Esophagus muscularis mucosa (tissue), 4 donors: ENCODE data around the gene SULF2. TPM values are rescaled to one million over a fixed set of nuclear protein-coding genes. Genes with fewer than 3 reads are reported as not detected.

Experiments
- DNase-seq: peaks from one replicate; pipeline ENCODE4 v3.0.0-alpha.2; 2017; ENCODE audit errors: extremely low spot score
- H3K27ac ChIP-seq, 4 donors: fragments of 200-600 bp; sonication (generic); replicated peaks in 1 of 4; 1 replicate in 3 of 4; 2 replicates in 1 of 4; pipeline ENCODE4 v1.5.1; 2016 to 2019; ENCODE audit warnings: mild to moderate bottlenecking in 1 of 4
- H3K27me3 ChIP-seq, 4 donors: fragments of 200-600 bp; sonication (generic); one replicate each; pipeline versions ENCODE4 v1.5.1 to v1.6.0; 2016 to 2019
- H3K36me3 ChIP-seq, 4 donors: fragments of 200-600 bp; sonication (generic); one replicate each; pipeline ENCODE4 v1.5.1; 2016 to 2019
- H3K4me1 ChIP-seq, 4 donors: fragments of 200-600 bp; sonication (generic); one replicate each; pipeline ENCODE4 v1.5.1; 2016 to 2019
- H3K4me3 ChIP-seq, 4 donors: fragments of 200-600 bp; sonication (generic); 1 replicate in 2 of 4; 2 replicates in 2 of 4; pipeline ENCODE4 v1.5.1; 2016 to 2019; ENCODE audit warnings: mild to moderate bottlenecking in 4 of 4, moderate library complexity in 1 of 4
- H3K9me3 ChIP-seq, 4 donors: fragments of 200-600 bp; sonication (generic); 1 replicate in 3 of 4; 2 replicates in 1 of 4; pipeline ENCODE4 v1.5.1; 2016 to 2019
- CTCF ChIP-seq, 3 experiments: fragments of 200-600 bp in 2 of 3; fragments of 450-650 bp in 1 of 3; sonication (generic) in 2 of 3; IDR thresholded peaks; one replicate each; pipeline ENCODE4 v1.5.1; 2017 to 2019; ENCODE audit warnings: antibody characterized with exemption in 3 of 3, mild to moderate bottlenecking in 2 of 3, moderate library complexity in 1 of 3
- EP300 ChIP-seq: sonication (generic); formaldehyde crosslinking; IDR thresholded peaks from one replicate; pipeline ENCODE4 v1.6.1; 2017; ENCODE audit warnings: antibody characterized with exemption
- POLR2A ChIP-seq: fragments of 450-650 bp; IDR thresholded peaks from one replicate; pipeline ENCODE4 v1.6.1; 2017; ENCODE audit warnings: antibody characterized with exemption, moderate library complexity, mild to moderate bottlenecking, low read depth
- POLR2AphosphoS5 ChIP-seq, 2 donors: sonication (generic); formaldehyde crosslinking; IDR thresholded peaks; one replicate each; pipeline ENCODE4 v1.6.1; 2017; ENCODE audit warnings: antibody characterized with exemption in 2 of 2
- WGBS: methylation state at CpG from one replicate; pipeline ENCODE4 v1.1.5; 2018; 5-methylcytosine and 5-hydroxymethylcytosine counted together
- intact Hi-C: fragments of 100-400 bp; cut with DNase I; formaldehyde crosslinking; loops from one replicate; pipeline ENCODE4 v1.15.1; 2023
- total RNA-seq, 4 donors: library from RNA; depleted of rRNA; stranded (reverse); fragments of >200 nt; gene quantifications; one replicate each; pipeline versions ENCODE4 v1.1.0 to v1.2.1, GENCODE V29; 2016

SULF2 gene
- total RNA-seq, 4 donors from 2014 or later = 78.7 to 243 (median 138) TPM

GRCh38 chr20:47821481-47822100 lies 36.3 kb upstream of the SULF2 start:
- H3K27ac ChIP-seq = no peak overlapping the region
- WGBS = 78% methylated on average over 13 of the region's 13 CpGs
- H3K27me3 ChIP-seq = peaks cover 0 to 4% (median 0%) of the 10 kb centered on the region in 4 donors
- H3K4me1 ChIP-seq = no peaks in the 10 kb centered on the region
- H3K36me3 ChIP-seq = no peaks in the 10 kb centered on the region
- TF ChIP-seq CTCF (IDR thresholded peaks at IDR 0.05) (no peak), POLR2A (no peak), POLR2AphosphoS5 (IDR thresholded peaks at IDR 0.05) (no peak), EP300 (no peak)
- DNase-seq = no peak
- no peaks in the 10 kb centered on the region for H3K9me3 ChIP-seq
- intact Hi-C loops = no loop called here
- no peak overlapping the region for H3K4me3 ChIP-seq

DNA sequence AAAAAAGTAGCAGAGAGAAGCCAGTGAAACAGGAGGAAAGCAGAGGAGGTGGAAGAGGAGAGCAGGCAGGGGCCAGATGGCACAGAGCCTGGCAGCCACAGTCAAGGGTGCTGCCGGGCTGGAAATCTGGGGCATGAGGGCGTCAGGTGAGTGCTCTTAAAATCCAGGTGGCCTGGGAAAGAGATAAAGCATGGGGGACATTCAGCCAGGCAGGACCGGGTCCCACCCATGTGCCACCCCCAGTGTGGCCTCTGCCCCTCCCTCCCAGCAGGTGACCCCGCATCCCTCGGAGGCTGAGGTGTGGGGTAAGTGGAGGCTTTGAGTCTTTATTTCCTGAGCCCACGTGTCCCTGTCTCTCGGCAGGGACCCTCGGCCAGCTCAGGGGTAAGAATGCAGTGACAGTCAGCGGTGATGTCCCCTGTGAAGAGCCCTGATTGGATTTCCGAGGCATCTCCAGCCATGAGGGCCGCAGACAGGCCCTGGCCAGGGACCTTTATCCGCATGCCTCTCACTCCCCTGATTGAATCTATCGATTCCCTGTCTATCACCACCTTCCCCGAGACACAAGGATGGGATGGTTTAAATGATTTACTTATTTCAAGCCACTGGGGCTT lies 33.8 kb upstream of the SULF2 start:
- intact Hi-C loops = loop anchor here (10.0 kb wide), 1 partner anchor 76 kb away; no protein-coding TSS in a partner anchor
- H3K9me3 ChIP-seq = peaks cover 0 to 6% (median 1%) of the 10 kb centered on the region in 4 donors
- no peak overlapping the region for H3K27ac ChIP-seq
- no peaks in the 10 kb centered on the region for H3K36me3 ChIP-seq
- H3K27me3 ChIP-seq = peaks cover 0 to 7% (median 0%) of the 10 kb centered on the region in 4 donors
- H3K4me3 ChIP-seq = no peak overlapping the region
- DNase-seq = no peak
- no peaks in the 10 kb centered on the region for H3K4me1 ChIP-seq
- 89% methylated on average over 10 of the region's 14 CpGs for WGBS
- no peak for TF ChIP-seq POLR2A
- TF ChIP-seq POLR2AphosphoS5 (IDR thresholded peaks at IDR 0.05) = no peak
- no peak for TF ChIP-seq CTCF (IDR thresholded peaks at IDR 0.05)
- TF ChIP-seq EP300 = no peak

DNA sequence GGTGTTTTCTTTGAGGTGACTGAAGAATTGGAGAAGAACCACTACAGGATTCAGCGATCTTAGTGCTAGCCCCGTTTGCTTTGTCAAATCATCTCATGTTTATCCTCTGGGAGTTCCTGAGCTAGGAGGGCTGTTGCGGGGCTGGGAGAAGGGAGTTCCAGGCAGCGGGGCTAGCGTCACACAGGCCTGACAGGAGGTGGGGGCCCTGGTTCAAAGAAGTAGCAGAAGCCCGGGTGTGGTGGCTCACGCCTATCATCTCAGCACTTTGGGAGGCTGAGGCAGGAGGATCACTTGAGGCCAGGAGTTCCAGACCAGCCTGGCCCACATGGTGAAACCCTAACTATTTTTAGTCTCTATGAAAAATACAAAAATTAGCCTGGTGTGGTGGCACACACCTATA lies 33.2 kb upstream of the SULF2 start:
- TF ChIP-seq POLR2A (no peak), CTCF (IDR thresholded peaks at IDR 0.05) (no peak), EP300 (no peak), POLR2AphosphoS5 (IDR thresholded peaks at IDR 0.05) (no peak)
- H3K27ac ChIP-seq = no peak overlapping the region
- H3K4me3 ChIP-seq = no peak overlapping the region
- intact Hi-C loops = loop anchor here (10.0 kb wide), 1 partner anchor 76 kb away; no protein-coding TSS in a partner anchor
- H3K9me3 ChIP-seq = peaks cover 0 to 6% (median 1%) of the 10 kb centered on the region in 4 donors
- no peaks in the 10 kb centered on the region for H3K4me1 ChIP-seq
- 88% methylated on average over 7 of the region's 7 CpGs for WGBS
- no peak for DNase-seq
- peaks cover 0 to 7% (median 0%) of the 10 kb centered on the region in 4 donors for H3K27me3 ChIP-seq
- no peaks in the 10 kb centered on the region for H3K36me3 ChIP-seq

DNA sequence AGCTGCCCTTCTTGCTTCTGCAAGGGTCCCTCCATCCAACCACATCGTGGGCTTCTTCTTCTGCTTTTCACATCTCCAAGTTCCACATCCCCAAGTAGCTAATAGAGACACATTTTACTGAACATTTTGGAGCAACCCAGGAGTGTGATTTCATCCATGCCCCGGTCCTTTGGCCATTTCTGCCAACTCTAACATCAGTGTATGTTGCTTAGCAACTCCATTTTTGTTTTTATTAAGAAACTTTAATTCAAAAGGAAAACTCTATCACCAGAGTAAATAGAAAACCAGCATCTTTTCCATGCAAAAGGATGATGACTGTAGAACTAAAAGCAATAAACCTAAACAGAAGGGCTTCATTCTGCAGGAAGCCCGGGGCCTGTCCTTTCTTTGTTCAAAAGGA lies 32.7 kb upstream of the SULF2 start:
- no peaks in the 10 kb centered on the region for H3K4me1 ChIP-seq
- H3K4me3 ChIP-seq = no peak overlapping the region
- WGBS = 50% methylated on average over 3 of the region's 3 CpGs
- H3K27me3 ChIP-seq = peaks cover 0 to 7% (median 0%) of the 10 kb centered on the region in 4 donors
- intact Hi-C loops = loop anchor here (10.0 kb wide), 1 partner anchor 77 kb away; no protein-coding TSS in a partner anchor
- H3K36me3 ChIP-seq = no peaks in the 10 kb centered on the region
- TF ChIP-seq POLR2AphosphoS5 (IDR thresholded peaks at IDR 0.05) = no peak
- H3K9me3 ChIP-seq = peaks cover 0 to 6% (median 1%) of the 10 kb centered on the region in 4 donors
- H3K27ac ChIP-seq = no peak overlapping the region
- DNase-seq = no peak

DNA sequence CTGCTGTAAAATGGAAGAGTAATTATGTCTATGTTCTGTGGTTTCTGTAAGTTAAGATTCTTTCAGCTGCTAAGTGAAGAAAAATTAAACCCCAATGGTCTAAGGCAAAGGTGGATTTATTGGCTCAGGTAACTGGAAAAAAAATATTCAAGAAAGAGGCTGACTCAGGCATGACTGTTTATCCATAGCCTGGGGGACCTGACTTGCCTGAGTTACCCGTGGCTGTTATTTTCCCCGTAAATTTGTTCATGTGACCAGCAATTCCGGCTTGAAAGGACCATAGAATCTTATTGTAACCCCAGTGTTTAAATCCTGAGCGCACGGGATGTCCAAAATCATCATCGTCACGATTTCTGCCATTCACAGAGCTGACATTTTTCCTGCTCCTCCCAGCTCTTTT lies 32.3 kb upstream of the SULF2 start:
- H3K4me3 ChIP-seq = no peak overlapping the region
- TF ChIP-seq EP300 (no peak), POLR2AphosphoS5 (IDR thresholded peaks at IDR 0.05) (no peak), POLR2A (no peak), CTCF (IDR thresholded peaks at IDR 0.05) (no peak)
- DNase-seq = no peak
- H3K9me3 ChIP-seq = peaks cover 0 to 6% (median 1%) of the 10 kb centered on the region in 4 donors
- no peaks in the 10 kb centered on the region for H3K4me1 ChIP-seq
- WGBS = 88% methylated on average over 7 of the region's 7 CpGs
- no peaks in the 10 kb centered on the region for H3K36me3 ChIP-seq
- no peak overlapping the region for H3K27ac ChIP-seq
- intact Hi-C loops = loop anchor here (10.0 kb wide), 1 partner anchor 77 kb away; no protein-coding TSS in a partner anchor
- H3K27me3 ChIP-seq = peaks cover 0 to 7% (median 0%) of the 10 kb centered on the region in 4 donors
